GM21723 (cell line): ENCODE measurements around the gene SLC1A4.
"Not testable (repeated sequence)": the region's sequence is repeated elsewhere in the genome, so short reads cannot be mapped to it uniquely, and the experiment has no call there.

Source experiments
- ATAC-seq: cut with Tn5 transposase; IDR thresholded peaks from one replicate; pipeline ENCODE4 v1.9.1; 2021; ENCODE audit warnings: mild to moderate bottlenecking, moderate library complexity; ENCODE audit not compliant: unreplicated experiment

Gene SLC1A4

DNA sequence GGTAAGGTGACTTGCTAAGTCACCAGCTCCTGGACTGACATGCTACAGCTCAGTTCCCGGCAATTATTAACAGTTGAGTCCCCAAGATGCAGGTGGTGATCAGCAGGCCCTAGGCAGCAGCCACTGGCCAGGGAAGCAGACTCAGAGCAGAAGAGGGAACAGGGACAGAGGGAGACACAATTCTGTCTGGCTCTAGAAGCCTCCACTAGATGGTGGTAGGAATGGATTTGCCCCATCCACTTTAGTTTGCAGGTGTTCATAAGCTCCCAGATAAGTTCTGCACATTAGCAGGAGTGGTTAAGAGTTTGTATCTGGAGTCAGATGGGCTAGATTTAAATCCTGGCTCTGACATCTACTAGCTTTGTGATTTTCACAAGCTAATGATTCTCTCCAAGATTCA lies 25.5 kb upstream of the SLC1A4 start:
- ATAC-seq: no peak

DNA sequence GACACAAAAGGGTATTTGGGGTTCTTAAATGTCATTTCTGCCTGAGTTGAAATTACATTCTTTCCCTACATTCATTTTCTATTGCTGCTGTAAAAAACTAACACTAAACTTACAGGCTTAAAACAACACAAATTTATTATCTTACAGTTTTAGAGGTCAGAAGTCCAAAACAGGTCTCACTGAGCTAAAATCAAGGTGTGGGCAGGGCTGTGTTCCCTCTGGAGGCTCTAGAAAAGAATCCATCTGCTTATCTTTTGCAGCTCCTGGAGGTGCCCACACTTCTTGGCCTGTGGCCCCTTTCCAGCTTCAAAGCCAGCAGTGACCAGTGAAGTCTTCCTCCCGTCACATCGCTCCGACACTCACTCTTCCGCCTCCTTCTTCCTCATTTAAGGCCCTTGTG lies 23.2 kb upstream of the SLC1A4 start:
- no peak for ATAC-seq

DNA sequence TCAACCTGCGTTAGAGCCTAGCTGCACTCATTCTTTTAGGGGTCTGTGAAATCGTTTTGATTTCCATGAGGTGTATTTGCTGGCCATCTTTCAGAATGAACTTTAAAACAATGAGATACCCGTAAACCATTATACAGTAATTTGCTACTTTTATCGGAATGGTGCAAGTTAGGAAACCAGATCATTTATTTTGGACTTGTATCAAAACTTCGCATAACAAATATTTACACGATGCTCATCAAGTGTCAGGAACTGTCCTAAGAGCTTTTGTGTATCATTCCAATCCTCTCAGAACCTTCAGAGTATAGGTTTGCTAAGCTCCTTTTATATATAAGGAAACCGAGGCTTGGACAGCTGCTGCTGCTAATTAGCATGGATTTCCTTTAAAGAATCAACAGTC lies 22.4 kb upstream of the SLC1A4 start:
- ATAC-seq: no peak

DNA sequence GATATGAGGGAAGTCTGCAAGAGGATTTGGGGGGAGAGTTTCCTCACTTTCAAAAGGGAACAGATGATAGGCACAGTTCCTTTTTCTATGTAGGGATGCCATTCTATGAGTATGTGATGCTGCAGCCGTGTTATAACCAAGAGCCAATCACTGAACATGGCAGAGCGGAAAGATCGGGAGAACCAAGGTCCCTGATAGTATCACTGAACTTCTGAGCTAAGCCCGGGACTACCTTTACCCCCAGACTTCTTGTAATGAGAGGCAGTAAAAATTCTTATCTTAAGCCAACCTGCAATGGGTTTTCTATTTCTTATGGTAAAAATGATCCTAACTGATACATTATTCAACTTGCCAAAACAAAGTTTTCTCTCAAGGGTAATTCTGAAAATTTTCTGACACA lies 21.6 kb upstream of the SLC1A4 start:
- no peak for ATAC-seq

DNA sequence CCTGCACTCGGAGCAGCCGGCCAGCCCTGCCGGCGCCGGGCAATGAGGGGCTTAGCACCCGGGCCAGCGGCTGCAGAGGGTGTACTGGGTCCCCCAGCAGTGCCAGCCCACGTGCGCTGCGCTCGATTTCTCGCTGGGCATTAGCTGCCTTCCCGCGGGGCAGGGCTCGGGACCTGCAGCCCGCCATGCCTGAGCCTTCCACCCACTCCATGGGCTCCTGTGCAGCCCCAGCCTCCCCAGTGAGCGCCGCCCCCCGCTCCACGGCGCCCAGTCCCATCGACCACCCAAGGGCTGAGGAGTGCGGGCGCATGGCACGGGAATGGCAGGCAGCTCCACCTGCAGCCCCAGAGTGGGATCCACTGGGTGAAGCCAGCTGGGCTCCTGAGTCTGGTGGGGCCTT lies 20.1 kb upstream of the SLC1A4 start:
- ATAC-seq: not testable (repeated sequence)

- ATAC-seq: no peak
Observed at GRCh38 chr2:64970495-64970894, 18.7 kb upstream of the SLC1A4 start.

DNA sequence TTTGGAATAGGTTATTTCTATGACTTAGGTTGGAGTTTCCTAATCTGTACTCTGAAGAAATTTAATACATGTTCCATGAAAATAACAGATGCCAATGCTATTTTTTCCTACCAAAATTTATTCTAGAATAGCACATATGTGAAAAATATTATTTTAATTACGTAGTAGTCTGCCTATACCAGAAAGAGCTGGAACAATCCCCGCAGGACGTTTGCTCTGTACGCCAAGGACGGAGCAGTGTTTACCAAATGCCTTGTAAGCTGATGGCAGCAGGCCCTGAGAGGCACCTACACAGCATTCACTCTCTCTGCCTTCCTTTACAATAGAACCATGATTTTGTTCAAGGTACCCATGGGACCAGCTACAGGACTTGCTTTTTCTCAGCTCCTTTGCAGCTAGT lies 16.8 kb upstream of the SLC1A4 start:
- ATAC-seq: no peak

GRCh38 chr2:64972876-64973275 lies 16.3 kb upstream of the SLC1A4 start:
- no peak for ATAC-seq

DNA sequence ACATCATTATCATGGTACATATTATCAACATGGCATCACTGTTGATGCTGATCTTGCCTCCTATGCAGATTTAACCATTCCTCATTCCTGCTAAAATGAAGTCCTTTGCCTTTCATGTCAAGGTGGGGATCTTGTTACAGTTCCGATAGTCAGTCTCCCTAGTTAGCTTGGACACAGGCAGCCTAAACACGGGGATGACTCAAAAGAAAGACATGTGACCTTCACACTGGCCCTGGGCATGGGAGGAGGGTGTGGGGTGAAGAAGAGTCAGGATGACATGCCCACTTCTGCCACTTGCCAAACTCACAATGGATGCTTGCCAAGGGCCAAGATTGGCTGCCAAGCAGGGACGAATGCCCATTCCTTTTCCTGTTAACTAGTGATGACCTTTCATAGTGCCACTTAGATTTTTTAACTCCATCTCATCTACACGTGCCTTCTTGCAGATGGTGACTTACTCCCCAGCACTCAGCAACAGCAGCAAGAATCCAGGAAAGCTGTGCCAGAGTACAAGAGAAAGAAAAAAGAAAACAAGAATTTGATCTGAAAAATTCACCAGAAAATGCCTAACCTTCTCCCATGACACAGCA lies 13.9 kb upstream of the SLC1A4 start:
- no peak for ATAC-seq

GRCh38 chr2:64976276-64976675 lies 12.9 kb upstream of the SLC1A4 start:
- ATAC-seq: no peak

- peak; percentile 44 for ATAC-seq
Observed at GRCh38 chr2:64978514-64979268, 10.5 kb upstream of the SLC1A4 start.

GRCh38 chr2:64979744-64980143 lies 9.5 kb upstream of the SLC1A4 start:
- ATAC-seq: no peak

- no peak for ATAC-seq
Observed at GRCh38 chr2:64980183-64980582, 9.0 kb upstream of the SLC1A4 start.

- ATAC-seq: no peak
Observed at GRCh38 chr2:64982311-64982857, 6.8 kb upstream of the SLC1A4 start.

GRCh38 chr2:64982932-64983331 lies 6.3 kb upstream of the SLC1A4 start:
- no peak for ATAC-seq

GRCh38 chr2:64985447-64985846 lies 3.8 kb upstream of the SLC1A4 start:
- ATAC-seq: no peak

GRCh38 chr2:64987001-64987955 lies 1.9 kb upstream of the SLC1A4 start:
- ATAC-seq: no peak

DNA sequence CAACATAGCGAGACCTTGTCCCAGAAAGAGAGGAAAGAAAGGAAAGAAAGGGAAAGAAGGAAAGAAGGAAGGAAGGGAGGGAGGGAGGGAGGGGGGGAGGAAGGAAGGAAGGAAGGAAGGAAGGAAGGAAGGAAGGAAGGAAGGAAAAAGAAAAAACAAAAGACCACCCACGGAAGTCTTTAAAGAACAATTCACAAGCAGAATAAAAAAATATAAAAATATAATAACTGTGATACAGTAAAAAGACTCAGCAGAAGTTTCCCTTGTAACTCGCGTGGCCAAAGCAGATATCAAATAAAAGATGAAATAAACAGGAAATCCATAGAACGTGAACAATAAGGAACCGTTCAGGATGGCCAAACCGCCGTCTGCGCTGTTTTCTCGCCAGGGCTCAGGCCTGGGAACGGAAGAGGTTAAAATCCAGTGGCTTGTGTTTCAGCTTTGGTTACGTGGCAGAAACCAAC lies 1.2 kb upstream of the SLC1A4 start:
- ATAC-seq: no peak

DNA sequence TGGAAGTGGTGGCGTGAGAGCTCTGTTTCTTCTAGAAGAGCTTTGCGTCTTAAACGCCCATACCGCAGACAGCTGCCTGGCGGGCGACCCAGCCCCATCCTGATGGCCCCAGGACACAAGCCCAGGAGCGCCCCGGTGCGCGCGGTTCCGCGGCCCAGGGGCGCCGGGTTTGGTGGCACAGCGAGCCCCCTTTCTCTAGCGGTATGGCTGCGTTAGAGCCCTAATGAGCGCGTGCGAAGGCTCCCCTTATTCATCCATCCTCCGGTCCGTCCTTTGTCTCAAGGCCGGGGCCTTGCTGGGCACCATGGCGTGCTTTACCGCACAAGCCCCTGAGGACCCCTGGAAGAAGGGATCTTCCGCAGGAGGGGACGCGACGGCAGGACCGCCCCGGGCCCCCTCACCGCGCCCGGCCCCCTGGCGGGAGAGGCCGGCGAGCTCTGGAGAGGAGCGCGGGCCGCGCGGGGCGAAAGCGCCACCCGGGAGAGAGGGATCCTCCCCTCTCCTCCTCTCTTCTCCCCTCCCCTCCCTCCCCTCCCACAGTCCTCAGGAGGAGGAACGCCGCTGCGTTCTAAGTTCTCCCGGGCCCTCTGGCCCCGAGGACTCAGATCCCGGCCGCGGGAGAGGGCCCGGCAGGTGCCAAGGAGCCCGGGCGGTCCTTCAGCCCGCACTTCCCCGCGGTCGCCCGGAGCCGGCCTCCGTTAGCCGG lies 626 bp upstream of the SLC1A4 start:
- ATAC-seq: peak; percentile 31

- ATAC-seq: no peak
Observed at GRCh38 chr2:64989982-64990614, 899 bp downstream of the SLC1A4 start.
